Thoracic aorta (tissue), 2 donors: ENCODE results near the gene PITPNM3. TPM values are rescaled to one million over a fixed set of nuclear protein-coding genes. Genes with fewer than 3 reads are reported as not detected.

Experiments used
- ATAC-seq: fragments of 150-250 bp; one replicate; pipeline ENCODE4 v1.8.0; 2017; ENCODE audit warnings: low read depth; ENCODE audit not compliant: insufficient number of reproducible peaks, low FRiP score
- DNase-seq: peaks from one replicate; pipeline ENCODE4 v3.0.0-alpha.2; 2020; ENCODE audit warnings: low spot score
- H3K27ac ChIP-seq, 2 donors: fragments of 200-600 bp; sonication (generic); 1 replicate in 1 of 2; 2 replicates in 1 of 2; pipeline ENCODE4 v1.5.1; 2016; ENCODE audit warnings: mild to moderate bottlenecking in 2 of 2, moderate library complexity in 2 of 2
- H3K27me3 ChIP-seq: fragments of 200-600 bp; sonication (generic); replicated peaks from 2 replicates; pipeline ENCODE4 v1.6.0; 2016; ENCODE audit warnings: mild to moderate bottlenecking; ENCODE audit not compliant: insufficient read depth
- H3K36me3 ChIP-seq: fragments of 200-600 bp; sonication (generic); one replicate; pipeline ENCODE4 v1.5.1; 2016
- H3K4me1 ChIP-seq, 2 donors: fragments of 200-600 bp; sonication (generic); 1 replicate in 1 of 2; 2 replicates in 1 of 2; pipeline versions ENCODE4 v1.5.1 to v1.6.0; 2016; ENCODE audit warnings: low read depth in 2 of 2, mild to moderate bottlenecking in 1 of 2; ENCODE audit not compliant: control insufficient read depth in 1 of 2
- H3K4me3 ChIP-seq: fragments of 200-600 bp; sonication (generic); 2 replicates; pipeline ENCODE4 v1.5.1; 2016; ENCODE audit warnings: mild to moderate bottlenecking
- H3K9me3 ChIP-seq: fragments of 200-600 bp; sonication (generic); 2 replicates; pipeline ENCODE4 v1.5.1; 2016
- CTCF ChIP-seq: fragments of 200-600 bp; sonication (generic); IDR thresholded peaks from one replicate; pipeline ENCODE4 v1.5.1; 2019; ENCODE audit warnings: antibody characterized with exemption
- total RNA-seq, 2 donors: library from RNA; depleted of rRNA; stranded (reverse); fragments of >200 nt; gene quantifications; one replicate each; pipeline versions ENCODE4 v1.1.0 to v1.2.3, GENCODE V29; 2016

PITPNM3 gene
- total RNA-seq, 2 donors from 2014 or later = 1.8 to 3.1 TPM

GRCh38 chr17:6571452-6571781 lies 15.1 kb upstream of the PITPNM3 start:
- Histone ChIP-seq H3K9me3 (no peaks in the 10 kb centered on the region), H3K27ac (no peak overlapping the region), H3K4me1 (peaks cover 5 to 15% of the 10 kb centered on the region in 2 donors), H3K27me3 (no peaks in the 10 kb centered on the region), H3K36me3 (no peaks in the 10 kb centered on the region), H3K4me3 (no peak overlapping the region)
- no peak for TF ChIP-seq CTCF
- ATAC-seq (no peak), DNase-seq (no peak)

GRCh38 chr17:6570731-6571451 lies 14.5 kb upstream of the PITPNM3 start:
- H3K9me3 ChIP-seq = no peaks in the 10 kb centered on the region
- H3K4me1 ChIP-seq = peaks cover 5 to 13% of the 10 kb centered on the region in 2 donors
- H3K27me3 ChIP-seq = no peaks in the 10 kb centered on the region
- no peak overlapping the region for H3K27ac ChIP-seq
- ATAC-seq (no peak), DNase-seq (no peak)
- H3K4me3 ChIP-seq = no peak overlapping the region
- TF ChIP-seq CTCF = no peak
- H3K36me3 ChIP-seq = no peaks in the 10 kb centered on the region

GRCh38 chr17:6569370-6570285 lies 13.3 kb upstream of the PITPNM3 start:
- Histone ChIP-seq H3K27me3 (no peaks in the 10 kb centered on the region), H3K36me3 (no peaks in the 10 kb centered on the region), H3K4me3 (no peak overlapping the region), H3K27ac (no peak overlapping the region), H3K4me1 (peaks cover 0 to under 1% of the 10 kb centered on the region in 2 donors), H3K9me3 (no peaks in the 10 kb centered on the region)
- ATAC-seq (no peak), DNase-seq (no peak)
- no peak for TF ChIP-seq CTCF

- no peak for TF ChIP-seq CTCF
- DNase-seq (no peak), ATAC-seq (no peak)
- Histone ChIP-seq H3K27ac (no peak overlapping the region), H3K4me1 (no peaks in the 10 kb centered on the region), H3K4me3 (no peak overlapping the region), H3K36me3 (no peaks in the 10 kb centered on the region), H3K27me3 (no peaks in the 10 kb centered on the region), H3K9me3 (no peaks in the 10 kb centered on the region)
These were observed 11.9 kb upstream of the PITPNM3 start for GRCh38 chr17:6568184-6568758.
